Breast epithelium (tissue), 4 donors: ENCODE results near the gene ZNF593. TPM values are rescaled to one million over a fixed set of nuclear protein-coding genes. Genes with fewer than 3 reads are reported as not detected.

Source experiments
- DNase-seq, 2 donors: peaks; one replicate each; pipeline ENCODE4 v3.0.0-alpha.2; 2019; ENCODE audit warnings: low spot score in 2 of 2
- H3K27ac ChIP-seq, 2 donors: fragments of 200-600 bp; sonication (generic) in 1 of 2; one replicate each; pipeline ENCODE4 v1.5.1; 2016 to 2019; ENCODE audit warnings: mild to moderate bottlenecking in 1 of 2
- H3K27me3 ChIP-seq, 2 donors: fragments of 200-600 bp; sonication (generic) in 1 of 2; one replicate each; pipeline versions ENCODE4 v1.5.1 to v1.6.0; 2017 to 2019; ENCODE audit warnings: control low read depth in 1 of 2, mild to moderate bottlenecking in 1 of 2
- H3K36me3 ChIP-seq: fragments of 200-600 bp; one replicate; pipeline ENCODE4 v1.5.1; 2019
- H3K4me1 ChIP-seq, 2 donors: fragments of 200-600 bp; sonication (generic); one replicate each; pipeline ENCODE4 v1.5.1; 2016 to 2019; ENCODE audit warnings: control low read depth in 1 of 2
- H3K4me3 ChIP-seq, 3 donors: fragments of 200-600 bp; sonication (generic); 1 replicate in 2 of 3; 2 replicates in 1 of 3; pipeline ENCODE4 v1.5.1; 2016 to 2019; ENCODE audit warnings: mild to moderate bottlenecking in 3 of 3, moderate library complexity in 2 of 3
- H3K9me3 ChIP-seq, 2 donors: fragments of 200-600 bp; sonication (generic) in 1 of 2; one replicate each; pipeline ENCODE4 v1.5.1; 2016 to 2019; ENCODE audit warnings: control low read depth in 1 of 2
- POLR2A ChIP-seq: fragments of 450-650 bp; IDR thresholded peaks from one replicate; pipeline ENCODE4 v1.6.1; 2016; ENCODE audit warnings: antibody characterized with exemption, mild to moderate bottlenecking, moderate library complexity
- POLR2AphosphoS5 ChIP-seq, 3 donors: sonication (generic); formaldehyde crosslinking; IDR thresholded peaks; one replicate each; pipeline ENCODE4 v1.6.1; 2017; ENCODE audit warnings: antibody characterized with exemption in 3 of 3
- intact Hi-C: fragments of 100-400 bp; cut with DNase I; formaldehyde crosslinking; loops from one replicate; pipeline ENCODE4 v1.15.1; 2023; ENCODE audit warnings: low total_unique reads
- total RNA-seq, 3 donors: library from RNA; depleted of rRNA; stranded (reverse); fragments of >200 nt; gene quantifications; one replicate each; pipeline ENCODE4 v1.1.0, GENCODE V29; 2016
- TF ChIP-seq, protein P1 (sequence below), 3 donors: fragments of 450-650 bp; IDR thresholded peaks; one replicate each; pipeline ENCODE4 v1.5.1; 2016 to 2017; ENCODE audit warnings: antibody characterized with exemption in 3 of 3, mild to moderate bottlenecking in 3 of 3, moderate library complexity in 3 of 3

Gene ZNF593
- total RNA-seq, 3 donors from 2014 or later: 26.4 to 39.7 (median 31.9) TPM

DNA sequence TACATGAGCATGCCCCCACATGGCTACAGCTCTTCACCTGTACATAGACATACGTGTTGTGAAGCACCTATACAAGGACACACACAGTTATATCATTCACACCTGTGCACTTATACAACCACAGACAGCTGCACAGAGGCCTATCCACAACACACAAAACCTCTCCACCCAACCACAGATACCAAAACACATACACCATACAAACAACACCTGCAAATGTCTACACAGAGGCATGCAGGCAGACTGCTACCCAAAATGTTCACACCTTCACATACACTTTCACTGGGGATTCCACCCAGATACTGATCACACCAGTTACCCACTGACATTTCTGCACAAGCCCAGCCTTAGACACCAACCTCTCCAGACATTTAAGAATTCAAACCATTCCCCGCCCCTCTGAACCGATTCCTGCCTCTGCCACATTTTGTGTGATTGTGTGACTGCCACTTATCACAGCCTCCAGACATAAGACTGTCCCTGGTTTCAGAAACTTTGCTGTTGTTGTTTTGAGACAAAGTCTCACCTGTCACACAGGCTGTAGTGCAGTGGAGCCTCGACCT lies 2.9 kb upstream of the ZNF593 start:
- Histone ChIP-seq H3K27ac (no peak overlapping the region), H3K9me3 (no peaks in the 10 kb centered on the region), H3K36me3 (no peaks in the 10 kb centered on the region), H3K27me3 (peaks cover 0 to 4% of the 10 kb centered on the region in 2 donors), H3K4me1 (no peaks in the 10 kb centered on the region), H3K4me3 (no peak overlapping the region)
- TF ChIP-seq, protein P1, sequence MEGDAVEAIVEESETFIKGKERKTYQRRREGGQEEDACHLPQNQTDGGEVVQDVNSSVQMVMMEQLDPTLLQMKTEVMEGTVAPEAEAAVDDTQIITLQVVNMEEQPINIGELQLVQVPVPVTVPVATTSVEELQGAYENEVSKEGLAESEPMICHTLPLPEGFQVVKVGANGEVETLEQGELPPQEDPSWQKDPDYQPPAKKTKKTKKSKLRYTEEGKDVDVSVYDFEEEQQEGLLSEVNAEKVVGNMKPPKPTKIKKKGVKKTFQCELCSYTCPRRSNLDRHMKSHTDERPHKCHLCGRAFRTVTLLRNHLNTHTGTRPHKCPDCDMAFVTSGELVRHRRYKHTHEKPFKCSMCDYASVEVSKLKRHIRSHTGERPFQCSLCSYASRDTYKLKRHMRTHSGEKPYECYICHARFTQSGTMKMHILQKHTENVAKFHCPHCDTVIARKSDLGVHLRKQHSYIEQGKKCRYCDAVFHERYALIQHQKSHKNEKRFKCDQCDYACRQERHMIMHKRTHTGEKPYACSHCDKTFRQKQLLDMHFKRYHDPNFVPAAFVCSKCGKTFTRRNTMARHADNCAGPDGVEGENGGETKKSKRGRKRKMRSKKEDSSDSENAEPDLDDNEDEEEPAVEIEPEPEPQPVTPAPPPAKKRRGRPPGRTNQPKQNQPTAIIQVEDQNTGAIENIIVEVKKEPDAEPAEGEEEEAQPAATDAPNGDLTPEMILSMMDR (IDR thresholded peaks at IDR 0.05): no peak
- TF ChIP-seq POLR2A (no peak), POLR2AphosphoS5 (IDR thresholded peaks at IDR 0.05) (no peak)
- DNase-seq: no peak
- intact Hi-C loops: loop anchor here (10.0 kb wide), 1 partner anchor 68 kb away; the partner anchor contains the start of gene CEP85

DNA sequence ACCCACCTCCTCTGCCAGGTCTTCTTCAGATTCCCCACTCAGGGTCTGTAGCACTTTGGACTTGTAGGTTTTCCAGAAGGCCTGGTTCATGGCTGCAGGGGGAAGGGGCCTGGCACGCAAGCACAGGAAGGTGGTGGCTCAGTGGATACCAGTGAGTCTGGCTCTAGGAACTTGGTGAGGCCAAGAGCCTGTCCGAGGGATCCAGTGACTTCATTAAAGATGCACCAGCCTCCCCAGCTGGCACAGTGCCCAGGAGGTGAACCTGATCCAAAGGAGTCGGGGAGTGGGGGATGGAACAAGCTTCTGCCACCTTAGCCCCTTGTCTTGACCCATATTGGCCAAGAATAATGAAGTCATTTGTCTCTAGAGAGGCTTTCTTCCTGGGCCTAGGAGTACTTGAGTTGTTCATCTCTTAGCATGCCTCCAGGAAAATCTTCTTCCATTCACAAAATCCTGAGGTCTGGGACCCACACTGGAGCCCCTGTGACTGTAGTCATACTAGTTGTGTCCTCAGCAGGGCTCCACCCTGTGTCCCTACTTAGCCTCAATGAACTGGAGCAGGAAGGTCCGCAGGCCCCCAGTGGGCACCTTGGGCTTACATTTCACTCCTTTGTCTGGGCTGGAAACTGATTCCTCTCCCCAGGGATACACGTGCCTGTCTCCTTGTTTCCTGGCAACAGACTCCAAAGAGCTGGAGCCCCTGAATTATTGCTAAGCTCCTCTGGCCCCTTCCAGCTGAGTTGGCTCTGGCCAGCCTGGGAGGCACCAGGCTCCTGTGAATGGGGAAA lies 1.1 kb upstream of the ZNF593 start, which contains the start of gene C1orf232:
C1orf232 (minus strand) TSS at position 554 of the 788 bp plus-strand sequence; CDS start at position 90, 464 bp downstream.
- intact Hi-C loops: loop anchor here (10.0 kb wide), 1 partner anchor 66 kb away; the partner anchor contains the start of gene CEP85
- DNase-seq: no peak
- TF ChIP-seq, protein P1 (IDR thresholded peaks at IDR 0.05): no peak
- TF ChIP-seq POLR2AphosphoS5 (IDR thresholded peaks at IDR 0.05) (no peak), POLR2A (no peak)
- no peaks in the 10 kb centered on the region for H3K4me1 ChIP-seq
- H3K27me3 ChIP-seq: no peaks in the 10 kb centered on the region
- H3K27ac ChIP-seq: peak within 1 kb of the TSS; percentile 87 to 89
- H3K36me3 ChIP-seq: no peaks in the 10 kb centered on the region
- H3K9me3 ChIP-seq: no peaks in the 10 kb centered on the region
- H3K4me3 ChIP-seq: peak within 1 kb of the TSS; percentile 76 to 89 (median 80)

DNA sequence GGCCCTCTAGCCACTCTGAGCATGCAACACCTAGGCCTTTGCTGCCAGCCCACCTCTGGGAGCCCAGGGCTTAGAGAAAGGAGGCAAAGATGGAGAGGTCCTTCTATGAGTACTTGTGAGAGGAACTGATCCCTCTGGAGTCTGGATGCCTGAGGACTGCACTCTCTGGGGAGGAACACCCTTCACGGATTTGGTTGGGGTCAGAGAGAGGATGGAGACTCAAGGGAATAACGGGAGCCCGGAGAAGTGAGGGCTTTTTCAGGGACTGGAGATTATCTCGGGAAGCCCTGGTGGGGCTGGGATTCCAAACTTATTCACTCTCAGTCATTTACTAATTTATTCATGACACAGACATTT lies 532 bp upstream of the ZNF593 start:
- Histone ChIP-seq H3K36me3 (no peaks in the 10 kb centered on the region), H3K27ac (peak overlapping the region; percentile 87 to 89), H3K27me3 (no peaks in the 10 kb centered on the region), H3K4me1 (no peaks in the 10 kb centered on the region), H3K9me3 (no peaks in the 10 kb centered on the region), H3K4me3 (peak overlapping the region; percentile 76 to 89 (median 80))
- no peak for DNase-seq
- TF ChIP-seq POLR2AphosphoS5 (IDR thresholded peaks at IDR 0.05): no peak
- TF ChIP-seq, protein P1 (IDR thresholded peaks at IDR 0.05): no peak
- intact Hi-C loops: loop anchor here (10.0 kb wide), 1 partner anchor 66 kb away; the partner anchor contains the start of gene CEP85

DNA sequence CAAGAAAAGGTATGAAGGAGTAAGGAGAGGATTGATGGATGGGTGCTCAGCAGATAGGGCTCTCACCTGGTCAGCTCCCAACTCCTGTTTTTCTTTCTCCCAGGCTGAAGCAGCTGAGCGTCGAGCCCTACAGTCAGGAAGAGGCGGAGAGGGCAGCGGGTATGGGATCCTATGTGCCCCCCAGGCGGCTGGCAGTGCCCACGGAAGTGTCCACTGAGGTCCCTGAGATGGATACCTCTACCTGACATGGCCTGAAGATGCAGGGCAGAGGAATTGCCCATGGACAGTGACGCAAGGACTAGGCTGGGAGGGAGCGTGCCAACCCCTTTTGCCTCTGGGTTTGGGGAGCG lies 739 bp downstream of the ZNF593 start:
- Histone ChIP-seq H3K27ac (peak overlapping the region; percentile 87 to 89), H3K36me3 (no peaks in the 10 kb centered on the region), H3K9me3 (no peaks in the 10 kb centered on the region), H3K4me3 (peak overlapping the region; percentile 76 to 89 (median 80)), H3K27me3 (no peaks in the 10 kb centered on the region), H3K4me1 (no peaks in the 10 kb centered on the region)
- no peak for TF ChIP-seq POLR2AphosphoS5 (IDR thresholded peaks at IDR 0.05)
- no peak for TF ChIP-seq POLR2A
- TF ChIP-seq, protein P1 (IDR thresholded peaks at IDR 0.05): no peak
- intact Hi-C loops: no loop called here
- DNase-seq: no peak
